Measurements from ENCODE around the gene BRMS1.

DNA sequence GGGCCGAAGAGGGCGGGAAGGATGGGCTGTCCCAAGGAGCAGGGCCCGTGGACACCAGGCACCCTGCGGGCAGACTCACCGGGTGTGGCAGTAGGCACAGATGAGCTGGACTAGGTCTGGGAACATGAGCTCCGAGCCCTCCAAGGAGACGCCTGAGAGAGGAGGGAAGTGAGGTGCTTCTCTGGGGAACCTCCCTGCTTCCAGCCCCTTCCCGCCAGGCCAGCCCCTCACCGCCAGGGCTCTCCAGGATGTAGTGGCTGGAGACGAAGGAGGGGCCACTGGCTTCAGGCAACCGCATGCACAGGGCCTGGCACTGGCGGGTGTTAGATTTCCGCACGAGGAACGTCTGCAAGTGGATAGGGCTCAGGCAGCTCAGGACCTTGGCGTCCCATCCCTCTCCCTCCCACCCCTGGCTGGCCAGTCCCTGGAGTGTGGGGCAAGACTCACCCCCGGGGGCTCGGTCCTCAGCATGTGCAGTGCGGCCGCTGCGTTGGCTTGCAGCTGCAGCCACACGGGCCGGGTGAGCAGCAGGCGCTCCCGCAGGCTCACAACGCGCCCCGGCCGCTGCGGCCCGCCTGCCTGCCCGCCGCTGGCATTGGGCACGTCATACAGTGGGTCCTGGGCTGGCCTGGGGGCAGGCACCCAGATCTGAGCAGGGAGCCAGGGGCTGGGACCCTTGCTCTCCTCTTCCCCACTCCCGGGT lies 9.2 kb downstream of the BRMS1 start:
- no peak for TF ChIP-seq EZH2 (IDR thresholded peaks at IDR 0.05; ENCODE audit: insufficient read depth, poor library complexity, severe bottlenecking)
- no peak for TF ChIP-seq EZH2phosphoT487 (IDR thresholded peaks at IDR 0.05; ENCODE audit: insufficient read depth, low read depth)
